Body of pancreas (tissue), 4 donors: ENCODE measurements around the gene CYB5B.

Experiments
- CTCF ChIP-seq, 7 experiments: fragments of 450-650 bp in 4 of 7; fragments of 200-600 bp in 3 of 7; sonication (generic) in 3 of 7; IDR thresholded peaks; one replicate each; pipeline ENCODE4 v1.5.1; 2016 to 2019; ENCODE audit warnings: antibody characterized with exemption in 7 of 7
- POLR2A ChIP-seq, 3 donors: fragments of 450-650 bp; IDR thresholded peaks; one replicate each; pipeline ENCODE4 v1.6.1; 2016; ENCODE audit warnings: antibody characterized with exemption in 3 of 3, mild to moderate bottlenecking in 2 of 3

GRCh38 chr16:69405326-69405725 is 19.1 kb upstream of the CYB5B start:
- TF ChIP-seq POLR2A (IDR thresholded peaks at IDR 0.05) (no peak), CTCF (IDR thresholded peaks at IDR 0.05) (no peak)
